ENCODE data around the gene RERE.

DNA sequence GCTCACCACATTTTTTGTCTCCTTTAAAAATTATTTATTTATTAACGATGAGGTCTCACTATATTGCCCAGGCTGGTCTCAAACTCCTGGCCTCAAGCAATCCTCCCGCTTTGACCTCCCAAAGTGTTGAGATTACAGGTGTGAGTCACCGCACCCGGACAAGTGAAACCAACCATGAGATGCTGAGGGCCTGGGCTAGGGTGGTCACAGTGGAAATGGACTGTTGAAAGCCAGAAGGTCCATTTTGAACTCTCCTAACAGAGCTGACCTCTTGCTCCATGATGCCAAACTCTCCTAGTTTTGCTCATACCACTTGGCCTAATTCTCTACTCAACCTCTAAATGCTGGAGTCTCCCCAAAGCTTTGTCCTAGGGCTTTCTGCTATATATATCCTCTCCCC, 390.4 kb downstream of the RERE start:
- TF ChIP-seq, protein P1, sequence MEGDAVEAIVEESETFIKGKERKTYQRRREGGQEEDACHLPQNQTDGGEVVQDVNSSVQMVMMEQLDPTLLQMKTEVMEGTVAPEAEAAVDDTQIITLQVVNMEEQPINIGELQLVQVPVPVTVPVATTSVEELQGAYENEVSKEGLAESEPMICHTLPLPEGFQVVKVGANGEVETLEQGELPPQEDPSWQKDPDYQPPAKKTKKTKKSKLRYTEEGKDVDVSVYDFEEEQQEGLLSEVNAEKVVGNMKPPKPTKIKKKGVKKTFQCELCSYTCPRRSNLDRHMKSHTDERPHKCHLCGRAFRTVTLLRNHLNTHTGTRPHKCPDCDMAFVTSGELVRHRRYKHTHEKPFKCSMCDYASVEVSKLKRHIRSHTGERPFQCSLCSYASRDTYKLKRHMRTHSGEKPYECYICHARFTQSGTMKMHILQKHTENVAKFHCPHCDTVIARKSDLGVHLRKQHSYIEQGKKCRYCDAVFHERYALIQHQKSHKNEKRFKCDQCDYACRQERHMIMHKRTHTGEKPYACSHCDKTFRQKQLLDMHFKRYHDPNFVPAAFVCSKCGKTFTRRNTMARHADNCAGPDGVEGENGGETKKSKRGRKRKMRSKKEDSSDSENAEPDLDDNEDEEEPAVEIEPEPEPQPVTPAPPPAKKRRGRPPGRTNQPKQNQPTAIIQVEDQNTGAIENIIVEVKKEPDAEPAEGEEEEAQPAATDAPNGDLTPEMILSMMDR (IDR thresholded peaks at IDR 0.05; ENCODE audit: extremely low read depth in 1 of 2, insufficient read depth in 1 of 2, low read depth in 1 of 2, low read length in 2 of 2) = no peak
- no peak for TF ChIP-seq EZH2 (IDR thresholded peaks at IDR 0.05; ENCODE audit: borderline replicate concordance, low read depth, low read length, severe bottlenecking)
- no peak for TF ChIP-seq POLR2A (IDR thresholded peaks at IDR 0.05; ENCODE audit: low read depth, low read length)
- TF ChIP-seq POLR2AphosphoS5 (IDR thresholded peaks at IDR 0.05; ENCODE audit: insufficient read depth, low read depth, low read length) = no peak
- TF ChIP-seq GATA2 (IDR thresholded peaks at IDR 0.05; ENCODE audit: insufficient read depth, insufficient read length, low read depth, low read length) = no peak
